Kidney (tissue), 14 donors: ENCODE measurements around the gene RAP1GDS1. TPM values are rescaled to one million over a fixed set of nuclear protein-coding genes. Genes with fewer than 3 reads are reported as not detected.

Source experiments
- DNase-seq, 5 donors: peaks; one replicate each; pipeline ENCODE4 v3.0.0-alpha.2; 2013 to 2020
- FAIRE-seq: peaks from 2 replicates; lab custom pipeline; 2012; peaks lifted over from hg19 to GRCh38; lab: Jason Lieb, UNC
- H3K27ac ChIP-seq, 2 donors: one replicate each; pipeline ENCODE4 v1.7.0; 2013; ENCODE audit warnings: low read depth in 2 of 2, low read length in 2 of 2, inconsistent platforms in 1 of 2
- H3K27me3 ChIP-seq: one replicate; pipeline ENCODE4 v1.7.1; 2013; ENCODE audit warnings: low read length, inconsistent platforms; ENCODE audit not compliant: control insufficient read depth, insufficient read depth
- H3K36me3 ChIP-seq, 3 donors: one replicate each; pipeline versions ENCODE4 v1.7.0 to v1.7.1; 2013; ENCODE audit warnings: low read length in 3 of 3, control low read depth in 1 of 3, inconsistent platforms in 1 of 3; ENCODE audit not compliant: insufficient read depth in 3 of 3, control insufficient read depth in 2 of 3
- H3K4me1 ChIP-seq, 3 donors: one replicate each; pipeline versions ENCODE4 v1.7.0 to v1.7.1; 2013; ENCODE audit warnings: low read length in 3 of 3, inconsistent platforms in 1 of 3, low read depth in 1 of 3; ENCODE audit not compliant: control insufficient read depth in 2 of 3, insufficient read depth in 2 of 3
- H3K4me3 ChIP-seq, 3 donors: one replicate each; pipeline versions ENCODE4 v1.7.0 to v1.8.1; 2013; ENCODE audit warnings: low read length in 3 of 3, control low read depth in 1 of 3, inconsistent platforms in 1 of 3
- H3K9ac ChIP-seq, 3 donors: one replicate each; pipeline versions ENCODE4 v1.7.0 to v1.7.1; 2013; ENCODE audit warnings: low read length in 3 of 3, control low read depth in 1 of 3, inconsistent platforms in 1 of 3
- H3K9me3 ChIP-seq, 3 donors: one replicate each; pipeline versions ENCODE4 v1.7.0 to v1.7.1; 2013; ENCODE audit warnings: low read length in 3 of 3, control low read depth in 1 of 3, inconsistent platforms in 1 of 3; ENCODE audit not compliant: control insufficient read depth in 2 of 3, insufficient read depth in 1 of 3
- intact Hi-C: fragments of 100-400 bp; cut with DNase I; formaldehyde crosslinking; loops from one replicate; pipeline ENCODE4 v1.11.1; 2022
- polyA plus RNA-seq: library from polyadenylated mRNA; stranded (reverse); fragments of 350-450 nt; fragmentation: Illumina TruSeq; extraction: RNeasy Lipid Tissue Mini Kit (QIAGEN cat#74804); gene quantifications from one replicate; pipeline ENCODE4 v1.2.3, GENCODE V29; 2014; ENCODE audit warnings: low read depth, low replicate concordance; ENCODE audit not compliant: insufficient read depth
- total RNA-seq: library from RNA; stranded (reverse); fragmentation: NEBNext Ultra II Directional; extraction: Animal tissue kit (Norgen Biotek cat#: 25700); gene quantifications from one replicate; pipeline ENCODE4 v1.2.1, GENCODE V29; 2021
- TF ChIP-seq, protein P1 (sequence below): IDR thresholded peaks from 3 replicates; pipeline ENCODE4 v1.5.1; 2012; ENCODE audit warnings: mild to moderate bottlenecking, moderate library complexity, borderline replicate concordance; ENCODE audit not compliant: insufficient read depth; ENCODE audit errors: extremely low read depth
- donor health status: control.
- donor health status: control.
- donor health status: control.
- donor health status: control.
- donor health status: control.
- donor health status: DM: yes; HTN: yes; CAD: no.
- donor health status: Normal renal cell carcinoma (clear cell type).

RAP1GDS1 gene
- total and polyA plus RNA-seq, 2 donors from 2014 or later: 23.0 to 42.2 TPM

DNA sequence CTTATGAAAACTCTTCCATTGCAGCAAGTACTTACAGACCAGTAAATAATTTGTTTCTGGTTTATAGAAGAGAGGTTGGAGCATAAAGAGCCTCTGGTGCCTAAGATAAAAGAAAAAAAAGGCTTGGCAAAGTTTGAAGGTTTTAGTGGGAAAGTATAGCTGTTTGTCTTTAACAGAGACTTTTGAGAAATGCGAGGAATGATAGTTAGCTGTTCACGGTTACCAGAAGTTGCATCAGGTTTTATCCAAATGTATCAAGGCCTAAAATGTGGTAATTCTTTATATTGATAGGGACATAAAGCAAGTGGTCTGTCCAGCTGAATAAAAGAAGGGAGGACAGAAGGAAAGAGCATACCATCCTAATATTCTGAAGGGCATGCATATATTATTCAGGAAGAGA, 29.3 kb downstream of the RAP1GDS1 start:
- no peaks in the 10 kb centered on the region for H3K36me3 ChIP-seq
- no peaks in the 10 kb centered on the region for H3K4me1 ChIP-seq
- intact Hi-C loops: no loop called here
- no peak overlapping the region for H3K27ac ChIP-seq
- FAIRE-seq (no peak), DNase-seq (no peak)
- H3K4me3 ChIP-seq: no peak overlapping the region
- no peaks in the 10 kb centered on the region for H3K27me3 ChIP-seq
- H3K9me3 ChIP-seq: no peaks in the 10 kb centered on the region
- H3K9ac ChIP-seq: no peak overlapping the region
- TF ChIP-seq, protein P1, sequence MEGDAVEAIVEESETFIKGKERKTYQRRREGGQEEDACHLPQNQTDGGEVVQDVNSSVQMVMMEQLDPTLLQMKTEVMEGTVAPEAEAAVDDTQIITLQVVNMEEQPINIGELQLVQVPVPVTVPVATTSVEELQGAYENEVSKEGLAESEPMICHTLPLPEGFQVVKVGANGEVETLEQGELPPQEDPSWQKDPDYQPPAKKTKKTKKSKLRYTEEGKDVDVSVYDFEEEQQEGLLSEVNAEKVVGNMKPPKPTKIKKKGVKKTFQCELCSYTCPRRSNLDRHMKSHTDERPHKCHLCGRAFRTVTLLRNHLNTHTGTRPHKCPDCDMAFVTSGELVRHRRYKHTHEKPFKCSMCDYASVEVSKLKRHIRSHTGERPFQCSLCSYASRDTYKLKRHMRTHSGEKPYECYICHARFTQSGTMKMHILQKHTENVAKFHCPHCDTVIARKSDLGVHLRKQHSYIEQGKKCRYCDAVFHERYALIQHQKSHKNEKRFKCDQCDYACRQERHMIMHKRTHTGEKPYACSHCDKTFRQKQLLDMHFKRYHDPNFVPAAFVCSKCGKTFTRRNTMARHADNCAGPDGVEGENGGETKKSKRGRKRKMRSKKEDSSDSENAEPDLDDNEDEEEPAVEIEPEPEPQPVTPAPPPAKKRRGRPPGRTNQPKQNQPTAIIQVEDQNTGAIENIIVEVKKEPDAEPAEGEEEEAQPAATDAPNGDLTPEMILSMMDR: no peak

DNA sequence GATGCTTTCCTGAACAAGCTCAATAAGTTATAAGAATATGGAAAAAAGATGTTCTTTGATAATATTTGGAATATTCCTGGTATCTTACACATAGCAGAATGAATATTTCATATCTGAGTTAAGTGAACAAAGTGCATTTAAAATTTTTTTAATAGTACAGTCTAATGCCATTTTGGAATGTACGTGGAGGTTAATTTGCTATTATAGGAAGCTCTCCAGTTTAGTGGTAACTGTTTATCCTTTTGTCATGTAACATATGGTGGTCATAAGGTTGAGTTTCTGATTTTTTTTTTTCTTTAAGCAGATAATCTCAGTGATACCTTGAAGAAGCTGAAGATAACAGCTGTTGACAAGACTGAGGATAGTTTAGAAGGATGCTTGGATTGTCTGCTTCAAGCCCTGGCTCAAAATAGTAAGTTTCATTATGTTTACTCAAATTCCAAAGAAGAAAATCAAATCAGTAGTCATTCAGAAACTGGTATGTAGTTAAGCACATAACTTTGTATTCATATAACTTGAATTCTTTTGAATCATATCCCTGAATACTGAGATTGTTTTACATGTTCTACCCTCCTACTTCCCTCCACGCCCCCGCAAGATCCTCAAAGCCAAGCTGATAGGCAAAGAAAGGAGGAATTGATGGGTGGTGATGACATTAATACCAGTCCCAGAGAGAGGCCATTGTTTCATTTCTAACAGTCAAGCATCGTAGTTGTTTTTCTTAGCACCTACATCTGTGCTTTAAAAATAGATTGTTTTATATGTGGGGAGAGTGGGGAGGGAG, 32.1 kb downstream of the RAP1GDS1 start:
- H3K27me3 ChIP-seq: no peaks in the 10 kb centered on the region
- intact Hi-C loops: no loop called here
- no peak overlapping the region for H3K27ac ChIP-seq
- H3K9me3 ChIP-seq: no peaks in the 10 kb centered on the region
- H3K4me3 ChIP-seq: no peak overlapping the region
- DNase-seq (no peak), FAIRE-seq (no peak)
- no peaks in the 10 kb centered on the region for H3K36me3 ChIP-seq
- no peaks in the 10 kb centered on the region for H3K4me1 ChIP-seq
- TF ChIP-seq, protein P1: no peak
- H3K9ac ChIP-seq: no peak overlapping the region

DNA sequence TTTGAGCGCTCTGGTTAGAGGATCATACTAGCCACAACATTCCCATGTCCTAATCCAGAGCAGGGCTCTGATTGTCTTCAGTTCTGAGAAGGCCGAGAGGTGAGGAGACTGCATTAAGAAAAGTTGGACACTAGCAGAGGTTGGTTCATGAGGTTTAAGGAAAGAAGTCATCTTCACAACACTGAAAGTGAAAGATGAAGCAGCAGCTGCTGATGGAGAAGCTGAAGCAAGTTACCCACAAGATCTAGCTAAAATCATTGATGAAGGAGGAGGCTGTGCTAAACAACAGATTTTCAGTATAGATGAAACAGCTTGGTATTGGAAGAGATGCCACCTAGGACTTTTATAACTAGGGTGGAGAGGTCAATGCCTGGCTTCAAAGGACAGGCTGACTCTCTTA, 36.8 kb downstream of the RAP1GDS1 start:
- H3K4me1 ChIP-seq: no peaks in the 10 kb centered on the region
- no peak overlapping the region for H3K9ac ChIP-seq
- intact Hi-C loops: no loop called here
- H3K9me3 ChIP-seq: peaks cover 0 to 4% (median 0%) of the 10 kb centered on the region in 3 donors
- H3K4me3 ChIP-seq: no peak overlapping the region
- H3K36me3 ChIP-seq: no peaks in the 10 kb centered on the region
- H3K27me3 ChIP-seq: no peaks in the 10 kb centered on the region
- FAIRE-seq: no peak
- TF ChIP-seq, protein P1: no peak
- no peak for DNase-seq
- H3K27ac ChIP-seq: no peak overlapping the region
